Adrenal gland (tissue), 5 donors: Measurements from ENCODE around the gene SULF2.

Source experiments
- POLR2A ChIP-seq, 2 donors: fragments of 450-650 bp; IDR thresholded peaks; one replicate each; pipeline ENCODE4 v1.6.1; 2017; ENCODE audit warnings: antibody characterized with exemption in 2 of 2, mild to moderate bottlenecking in 2 of 2, moderate library complexity in 1 of 2
- TF ChIP-seq, protein P1 (sequence below), 6 experiments: fragments of 450-650 bp in 4 of 6; fragments of 200-600 bp in 2 of 6; sonication (generic) in 1 of 6; IDR thresholded peaks; 1 replicate in 5 of 6; 2 replicates in 1 of 6; pipeline versions ENCODE4 v1.5.1 to v1.8.0; 2016 to 2021; ENCODE audit warnings: antibody characterized with exemption in 6 of 6, mild to moderate bottlenecking in 2 of 6, moderate library complexity in 1 of 6
- donor health status: DM: no; HTN: no; CAD: no.

DNA sequence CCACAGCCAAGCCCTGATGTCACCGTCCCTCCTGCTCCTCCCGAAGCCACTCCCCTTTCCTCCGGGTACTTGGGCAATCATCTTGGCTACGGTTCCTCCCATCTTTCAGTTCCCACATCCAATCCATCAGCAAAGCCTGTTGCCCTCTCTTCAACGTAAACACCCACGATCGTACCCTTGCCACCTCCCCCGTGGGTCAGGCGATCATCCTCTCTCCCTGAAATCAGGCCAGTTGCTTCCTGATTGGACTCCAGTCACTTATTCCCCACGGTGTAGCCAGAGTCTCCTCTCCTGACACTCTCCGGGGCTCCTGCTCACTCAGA lies 44.5 kb downstream of the SULF2 start:
- TF ChIP-seq POLR2A (IDR thresholded peaks at IDR 0.05), result no peak
- TF ChIP-seq, protein P1, sequence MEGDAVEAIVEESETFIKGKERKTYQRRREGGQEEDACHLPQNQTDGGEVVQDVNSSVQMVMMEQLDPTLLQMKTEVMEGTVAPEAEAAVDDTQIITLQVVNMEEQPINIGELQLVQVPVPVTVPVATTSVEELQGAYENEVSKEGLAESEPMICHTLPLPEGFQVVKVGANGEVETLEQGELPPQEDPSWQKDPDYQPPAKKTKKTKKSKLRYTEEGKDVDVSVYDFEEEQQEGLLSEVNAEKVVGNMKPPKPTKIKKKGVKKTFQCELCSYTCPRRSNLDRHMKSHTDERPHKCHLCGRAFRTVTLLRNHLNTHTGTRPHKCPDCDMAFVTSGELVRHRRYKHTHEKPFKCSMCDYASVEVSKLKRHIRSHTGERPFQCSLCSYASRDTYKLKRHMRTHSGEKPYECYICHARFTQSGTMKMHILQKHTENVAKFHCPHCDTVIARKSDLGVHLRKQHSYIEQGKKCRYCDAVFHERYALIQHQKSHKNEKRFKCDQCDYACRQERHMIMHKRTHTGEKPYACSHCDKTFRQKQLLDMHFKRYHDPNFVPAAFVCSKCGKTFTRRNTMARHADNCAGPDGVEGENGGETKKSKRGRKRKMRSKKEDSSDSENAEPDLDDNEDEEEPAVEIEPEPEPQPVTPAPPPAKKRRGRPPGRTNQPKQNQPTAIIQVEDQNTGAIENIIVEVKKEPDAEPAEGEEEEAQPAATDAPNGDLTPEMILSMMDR (IDR thresholded peaks at IDR 0.05), result no peak
